NOMO-1 (cell line): Measurements from ENCODE around the gene EPN2.

ENCODE experiments used
- DNase-seq, 2 experiments: peaks; one replicate each; lab custom pipeline; 2025; ENCODE audit not compliant: unreplicated experiment in 2 of 2; lab: John Stamatoyannopoulos, UW

EPN2 gene

GRCh38 chr17:19361326-19361725 is 124.2 kb downstream of the EPN2 start:
- DNase-seq: no peak

- no peak for DNase-seq
These were observed 124.7 kb downstream of the EPN2 start for GRCh38 chr17:19361944-19362276.

GRCh38 chr17:19362277-19363113 is 125.3 kb downstream of the EPN2 start, which contains the start of gene B9D1:
Gene B9D1 (minus strand): TSS chr17:19362723. CDS start chr17:19362569, 154 bp downstream.
- DNase-seq: peak; percentile 79 to 82

GRCh38 chr17:19363114-19363438 is 125.9 kb downstream of the EPN2 start:
- DNase-seq: no peak

DNA sequence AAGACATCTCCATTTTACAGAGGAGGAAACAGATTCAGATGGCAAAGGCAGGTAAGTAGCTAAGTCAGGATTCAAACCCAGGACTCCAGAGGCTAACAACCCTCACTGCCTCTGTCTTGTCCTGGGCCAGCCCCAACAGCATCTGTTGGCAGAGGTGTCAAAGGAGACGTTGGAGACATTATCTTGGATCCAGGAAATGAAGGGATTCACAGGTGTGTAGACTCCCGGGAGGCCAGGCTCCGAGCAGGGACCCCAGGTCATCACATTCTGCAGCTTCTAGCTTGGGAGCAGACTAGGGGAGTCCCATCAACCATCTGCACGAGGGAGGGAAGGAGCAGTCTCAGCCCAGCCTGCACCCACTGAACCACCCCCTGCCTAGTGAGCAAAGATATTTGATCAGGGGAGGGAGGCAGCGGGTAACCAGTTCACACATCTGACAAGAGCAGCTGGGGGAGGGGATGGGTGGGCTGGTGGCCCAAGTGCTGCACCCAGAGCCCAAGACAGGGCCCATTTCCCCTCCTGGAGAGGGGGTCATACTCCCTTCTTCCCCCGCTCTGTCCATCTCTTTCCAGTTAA is 126.4 kb downstream of the EPN2 start:
- no peak for DNase-seq

DNA sequence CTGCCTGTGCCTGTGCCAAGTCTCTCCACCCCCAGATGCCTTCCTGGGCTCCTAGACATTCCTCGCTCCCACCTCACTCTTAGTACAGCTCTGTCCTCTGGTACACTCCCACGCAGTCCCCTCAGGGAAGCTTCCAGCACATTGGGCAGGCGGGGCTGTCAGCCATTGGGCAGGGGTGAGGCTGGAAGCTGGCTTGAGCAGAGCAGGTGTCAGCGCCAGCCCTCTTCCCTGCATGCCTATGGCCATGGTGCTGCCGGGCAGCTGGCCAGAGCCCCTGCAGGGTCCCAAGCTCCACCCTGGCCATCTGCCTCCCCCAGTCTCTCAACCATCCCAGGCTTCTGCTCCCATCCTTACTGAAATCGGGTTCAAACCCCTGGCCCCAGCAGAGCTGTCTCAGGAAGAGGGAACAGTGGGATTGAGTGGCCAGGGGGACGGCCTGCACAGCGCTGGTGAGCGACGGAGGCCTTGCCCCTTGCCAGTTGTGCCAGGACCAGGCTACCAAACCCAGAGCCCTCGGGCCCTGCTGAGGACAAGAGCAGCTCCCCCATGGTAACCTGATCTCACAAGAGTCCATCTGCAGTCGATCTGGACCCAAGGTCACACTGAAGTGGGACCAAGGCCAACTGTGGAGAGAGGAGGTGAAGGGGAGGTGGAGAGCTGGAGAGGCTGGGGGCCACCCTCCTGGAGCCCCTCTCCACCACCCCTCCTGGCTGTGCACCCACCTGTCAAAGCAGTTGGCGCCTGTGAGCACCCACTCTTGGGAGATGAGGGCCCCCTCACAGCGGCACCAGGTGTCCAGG is 127.7 kb downstream of the EPN2 start:
- DNase-seq: no peak

GRCh38 chr17:19365499-19365817 is 128.3 kb downstream of the EPN2 start:
- no peak for DNase-seq

GRCh38 chr17:19365833-19366636 is 128.9 kb downstream of the EPN2 start:
- DNase-seq: no peak

- no peak for DNase-seq
These were observed 129.4 kb downstream of the EPN2 start for GRCh38 chr17:19366637-19366972.

- no peak for DNase-seq
These were observed 131.1 kb downstream of the EPN2 start for GRCh38 chr17:19368229-19368628.

GRCh38 chr17:19369107-19369778 is 132.1 kb downstream of the EPN2 start:
- no peak for DNase-seq

DNA sequence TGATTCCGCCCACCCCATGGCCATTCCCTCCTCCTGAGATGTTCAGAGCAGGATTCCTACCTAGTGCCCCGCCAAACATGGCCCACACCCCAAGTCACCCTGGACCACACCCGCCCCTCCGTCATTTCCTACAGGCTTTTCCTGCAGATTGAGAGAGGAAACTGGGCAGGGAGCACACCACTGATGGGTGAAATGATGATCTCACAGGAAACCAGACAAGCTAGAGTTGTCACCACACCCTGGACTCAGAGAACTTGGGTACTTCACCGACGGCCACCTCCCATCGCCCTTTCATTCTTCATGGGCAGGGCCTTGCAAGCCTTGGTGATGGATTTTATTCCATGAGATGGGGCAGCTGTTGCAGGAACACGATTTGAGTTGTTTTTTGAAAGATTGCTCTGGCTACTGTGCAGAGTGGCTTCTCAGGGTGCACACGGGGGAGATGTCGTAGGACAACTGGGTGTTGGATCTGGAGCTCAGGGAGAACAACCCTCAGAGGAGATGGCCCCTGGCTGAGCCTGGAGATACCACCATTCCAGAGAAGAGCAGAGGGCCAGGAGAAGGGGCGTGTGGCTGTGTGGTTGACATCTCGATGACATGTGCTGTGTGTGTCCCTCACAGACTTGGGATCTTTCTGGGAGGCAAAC is 132.8 kb downstream of the EPN2 start:
- DNase-seq: no peak

- no peak for DNase-seq
These were observed 133.4 kb downstream of the EPN2 start for GRCh38 chr17:19370493-19370960.

- DNase-seq: no peak
These were observed 134.3 kb downstream of the EPN2 start for GRCh38 chr17:19371259-19372010.

- no peak for DNase-seq
These were observed 134.8 kb downstream of the EPN2 start for GRCh38 chr17:19372011-19372370.

- DNase-seq: no peak
These were observed 135.3 kb downstream of the EPN2 start for GRCh38 chr17:19372439-19372838.

- peak in 1 of 2 experiments; percentile 65 for DNase-seq
These were observed 135.8 kb downstream of the EPN2 start for GRCh38 chr17:19372866-19373504.

DNA sequence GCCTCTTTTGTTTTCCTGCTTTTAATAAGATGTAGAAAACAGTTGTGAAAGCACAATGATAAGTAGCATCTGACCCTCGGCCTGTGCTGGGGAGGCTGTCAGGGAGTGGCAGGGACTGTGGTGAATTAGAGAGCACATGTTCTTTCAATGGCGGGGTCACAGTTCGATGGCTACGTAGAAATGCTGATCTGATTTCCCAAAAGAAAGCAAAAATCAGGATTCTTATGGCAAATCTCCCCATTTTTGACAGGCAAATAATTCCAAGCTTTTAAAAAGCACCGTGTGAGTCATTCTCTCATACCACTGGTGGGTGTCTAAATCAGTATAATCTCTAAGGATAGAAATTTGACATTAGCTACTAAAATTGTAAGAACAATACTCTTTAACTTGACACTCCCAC is 137.0 kb downstream of the EPN2 start:
- DNase-seq: no peak

DNA sequence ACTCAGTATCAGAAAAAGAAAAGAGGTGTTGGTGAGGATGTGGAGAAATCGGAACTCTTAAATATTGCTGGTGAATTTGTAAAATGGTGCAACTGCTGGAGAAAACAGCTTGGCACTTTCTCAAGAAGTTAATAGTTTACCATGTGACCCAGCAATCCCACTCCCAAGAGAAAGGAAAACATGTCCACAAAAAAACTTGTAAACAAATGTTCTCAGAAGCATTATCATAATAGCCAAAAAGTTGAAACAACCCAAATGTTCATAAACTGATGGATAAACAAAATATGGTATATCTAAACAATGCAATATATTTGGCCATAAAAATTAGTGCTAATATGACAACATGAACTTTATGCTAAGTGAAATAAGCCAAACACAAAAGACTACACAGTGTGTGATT is 138.6 kb downstream of the EPN2 start:
- DNase-seq: no peak
